ENCODE results near the gene TRIML2. TPM values are rescaled to one million over a fixed set of nuclear protein-coding genes. Genes with fewer than 3 reads are reported as not detected.

The TRIML2 gene
- total RNA-seq, 4 donors from 2014 or later, result not detected

DNA sequence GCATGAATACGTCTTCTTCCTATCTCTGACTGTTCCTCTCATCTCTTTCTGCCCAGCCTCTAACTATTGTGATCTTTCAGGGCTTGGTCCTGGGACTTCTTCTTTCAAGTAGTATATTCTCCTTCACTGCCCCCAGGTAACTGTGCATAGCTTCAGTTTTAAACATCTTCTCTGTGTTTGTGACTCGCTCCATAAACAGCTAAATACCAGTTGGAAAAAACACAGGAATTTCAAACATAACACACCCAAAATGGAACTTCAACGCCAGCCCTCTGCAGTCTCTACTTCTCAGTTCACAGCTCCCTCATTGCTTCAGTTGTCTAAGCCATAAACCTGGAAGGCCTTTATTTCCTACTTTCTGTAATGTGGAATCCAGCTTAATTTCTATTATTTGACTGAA, 16.6 kb downstream of the TRIML2 start:
- DNase-seq (ENCODE audit: low spot score in 2 of 2), result no peak
- intact Hi-C loops (cut with DNase I; ENCODE audit: low total_unique reads), result no loop called here
- H3K4me3 ChIP-seq (ENCODE audit: low read depth, poor library complexity, severe bottlenecking), result no peak overlapping the region
- WGBS, 2 donors, result 77 to 83% methylated on average over 3 of the region's 3 CpGs
- TF ChIP-seq POLR2A (IDR thresholded peaks at IDR 0.05) (no peak), CTCF (IDR thresholded peaks at IDR 0.05) (no peak)

GRCh38 chr4:188086858-188087257, 22.5 kb downstream of the TRIML2 start:
- intact Hi-C loops (cut with DNase I; ENCODE audit: low total_unique reads), result no loop called here
- no peak overlapping the region for H3K4me3 ChIP-seq (ENCODE audit: low read depth, poor library complexity, severe bottlenecking)
- 91% methylated on average over 6 of the region's 6 CpGs for WGBS, 2 donors
- TF ChIP-seq CTCF (IDR thresholded peaks at IDR 0.05) (no peak), POLR2A (IDR thresholded peaks at IDR 0.05) (no peak)
- no peak for DNase-seq (ENCODE audit: low spot score in 2 of 2)

GRCh38 chr4:188082796-188083195, 26.6 kb downstream of the TRIML2 start:
- TF ChIP-seq CTCF (IDR thresholded peaks at IDR 0.05) (no peak), POLR2A (IDR thresholded peaks at IDR 0.05) (no peak)
- DNase-seq (ENCODE audit: low spot score in 2 of 2), result no peak
- 57 to 63% methylated on average over 3 of the region's 3 CpGs for WGBS, 2 donors
- intact Hi-C loops (cut with DNase I; ENCODE audit: low total_unique reads), result no loop called here
- H3K4me3 ChIP-seq (ENCODE audit: low read depth, poor library complexity, severe bottlenecking), result no peak overlapping the region

DNA sequence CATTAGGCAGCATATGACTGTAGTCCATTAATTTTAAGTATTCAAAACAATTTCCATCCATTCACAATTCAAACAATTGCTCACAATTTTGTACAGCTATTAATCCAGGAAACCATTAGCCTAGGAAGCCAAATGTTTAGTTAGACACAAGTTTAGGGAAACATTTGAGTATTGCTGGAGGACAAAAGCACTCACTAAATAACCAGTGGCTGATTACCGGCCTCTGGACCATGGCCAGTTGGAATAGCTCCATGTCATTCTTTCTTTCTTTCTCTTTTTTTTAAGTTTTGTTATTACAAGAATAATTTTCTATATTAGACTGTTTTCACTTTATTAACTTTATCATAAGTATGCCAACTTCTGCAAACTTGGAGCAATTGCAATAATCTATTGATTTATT, 31.3 kb downstream of the TRIML2 start:
- no peak overlapping the region for H3K4me3 ChIP-seq (ENCODE audit: low read depth, poor library complexity, severe bottlenecking)
- intact Hi-C loops (cut with DNase I; ENCODE audit: low total_unique reads), result no loop called here
- no peak for DNase-seq (ENCODE audit: low spot score in 2 of 2)
- WGBS, 2 donors, result 11 to 13% methylated on average over 1 of the region's 1 CpG
- TF ChIP-seq POLR2A (IDR thresholded peaks at IDR 0.05), result no peak
- no peak for TF ChIP-seq CTCF (IDR thresholded peaks at IDR 0.05)

DNA sequence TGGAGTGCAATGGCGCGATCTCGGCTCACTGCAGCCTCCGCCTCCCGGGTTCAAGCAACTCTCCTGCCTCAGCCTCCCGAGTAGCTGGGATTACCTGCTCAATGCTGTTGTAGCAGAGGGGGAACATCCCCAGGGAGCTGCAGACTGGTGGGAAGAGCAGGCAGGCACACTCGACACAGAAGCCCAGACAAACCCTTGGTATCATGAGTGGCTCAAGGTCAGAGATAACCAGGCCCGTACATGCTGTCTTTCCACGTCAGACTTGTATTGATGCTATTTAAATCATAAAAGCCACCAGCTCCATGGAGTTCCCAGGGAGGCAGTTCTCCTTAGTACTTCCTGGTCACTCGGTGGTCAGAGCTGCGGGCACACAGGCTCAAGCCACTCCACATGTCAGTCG, 33.2 kb downstream of the TRIML2 start:
- no peak overlapping the region for H3K4me3 ChIP-seq (ENCODE audit: low read depth, poor library complexity, severe bottlenecking)
- intact Hi-C loops (cut with DNase I; ENCODE audit: low total_unique reads), result no loop called here
- TF ChIP-seq POLR2A (IDR thresholded peaks at IDR 0.05), result no peak
- TF ChIP-seq CTCF (IDR thresholded peaks at IDR 0.05), result no peak
- 94 to 96% methylated on average over 12 of the region's 12 CpGs for WGBS, 2 donors
- peak in 1 of 2 donors; percentile 31 for DNase-seq (ENCODE audit: low spot score in 2 of 2)

- no peak for DNase-seq (ENCODE audit: low spot score in 2 of 2)
- intact Hi-C loops (cut with DNase I; ENCODE audit: low total_unique reads), result no loop called here
- no peak overlapping the region for H3K4me3 ChIP-seq (ENCODE audit: low read depth, poor library complexity, severe bottlenecking)
- WGBS, 2 donors, result 92 to 93% methylated on average over 14 of the region's 14 CpGs
- no peak for TF ChIP-seq POLR2A (IDR thresholded peaks at IDR 0.05)
- TF ChIP-seq CTCF (IDR thresholded peaks at IDR 0.05), result no peak
Observed at GRCh38 chr4:188061083-188061482, 48.3 kb downstream of the TRIML2 start.
